Right lobe of liver (tissue), 4 donors: ENCODE results near the gene TUFT1.

Experiments
- CTCF ChIP-seq, 4 donors: fragments of 200-600 bp in 3 of 4; fragments of 450-650 bp in 1 of 4; IDR thresholded peaks; one replicate each; pipeline versions ENCODE4 v1.5.1 to v1.8.0; 2016 to 2022; ENCODE audit warnings: antibody characterized with exemption in 4 of 4, mild to moderate bottlenecking in 2 of 4
- POLR2A ChIP-seq: fragments of 450-650 bp; IDR thresholded peaks from one replicate; pipeline ENCODE4 v1.6.1; 2017; ENCODE audit warnings: antibody characterized with exemption, mild to moderate bottlenecking
- donor health status: DM: no; HTN: no; CAD: no.
- donor health status: DM: no; HTN: no; CAD: no.
- donor health status: DM: no; HTN: yes; CAD: no.

- TF ChIP-seq CTCF (IDR thresholded peaks at IDR 0.05) (no peak), POLR2A (no peak)
Observed at GRCh38 chr1:151584780-151585179, 44.7 kb downstream of the TUFT1 start.
